Fibroblast of the aortic adventitia (primary cell): ENCODE measurements around the gene OR9A4. TPM values are rescaled to one million over a fixed set of nuclear protein-coding genes. Genes with fewer than 3 reads are reported as not detected.
"Not testable (repeated sequence)": the region's sequence is repeated elsewhere in the genome, so short reads cannot be mapped to it uniquely, and the experiment has no call there.

Experiments
- DNase-seq: peaks from one replicate; pipeline ENCODE4 v3.0.0-alpha.2; 2010; ENCODE audit warnings: low read depth
- H3K4me3 ChIP-seq: 2 replicates; pipeline ENCODE4 v1.5.1; 2011; ENCODE audit warnings: low read depth, mild to moderate bottlenecking, control low read depth, low read length, moderate library complexity
- total RNA-seq: library from RNA; depleted of rRNA; stranded (reverse); fragments of >200 nt; gene quantifications from 2 replicates; pipeline ENCODE4 v1.2.3, GENCODE V29; 2012; ENCODE audit warnings: low replicate concordance
- TF ChIP-seq, protein P1 (sequence below): IDR thresholded peaks from 2 replicates; pipeline ENCODE4 v1.5.1; 2011; ENCODE audit warnings: mild to moderate bottlenecking, low read length, control low read depth, inconsistent platforms; ENCODE audit not compliant: insufficient read depth

OR9A4 gene
- total RNA-seq, 1 donor = not detected

DNA sequence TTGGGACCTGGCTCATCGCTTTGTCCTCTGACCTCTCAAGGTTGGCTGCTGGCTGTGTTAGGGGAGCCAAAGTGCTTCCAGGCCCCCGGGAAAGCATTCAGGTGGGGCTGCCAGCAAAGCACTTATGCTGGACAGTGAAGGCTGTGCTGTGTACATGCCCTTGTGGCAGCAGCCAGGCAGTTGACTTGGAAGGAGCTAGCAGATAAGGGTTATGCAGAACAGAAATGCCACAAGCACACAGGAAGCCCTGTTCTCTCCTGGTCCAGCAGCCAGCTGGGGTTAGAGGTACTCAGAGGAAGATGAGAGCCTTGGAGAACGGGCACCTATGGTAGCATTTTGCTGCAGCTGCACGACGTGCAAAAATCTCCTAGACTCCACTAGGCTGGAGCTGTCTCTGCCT lies 35.2 kb upstream of the OR9A4 start:
- no peak overlapping the region for H3K4me3 ChIP-seq
- TF ChIP-seq, protein P1, sequence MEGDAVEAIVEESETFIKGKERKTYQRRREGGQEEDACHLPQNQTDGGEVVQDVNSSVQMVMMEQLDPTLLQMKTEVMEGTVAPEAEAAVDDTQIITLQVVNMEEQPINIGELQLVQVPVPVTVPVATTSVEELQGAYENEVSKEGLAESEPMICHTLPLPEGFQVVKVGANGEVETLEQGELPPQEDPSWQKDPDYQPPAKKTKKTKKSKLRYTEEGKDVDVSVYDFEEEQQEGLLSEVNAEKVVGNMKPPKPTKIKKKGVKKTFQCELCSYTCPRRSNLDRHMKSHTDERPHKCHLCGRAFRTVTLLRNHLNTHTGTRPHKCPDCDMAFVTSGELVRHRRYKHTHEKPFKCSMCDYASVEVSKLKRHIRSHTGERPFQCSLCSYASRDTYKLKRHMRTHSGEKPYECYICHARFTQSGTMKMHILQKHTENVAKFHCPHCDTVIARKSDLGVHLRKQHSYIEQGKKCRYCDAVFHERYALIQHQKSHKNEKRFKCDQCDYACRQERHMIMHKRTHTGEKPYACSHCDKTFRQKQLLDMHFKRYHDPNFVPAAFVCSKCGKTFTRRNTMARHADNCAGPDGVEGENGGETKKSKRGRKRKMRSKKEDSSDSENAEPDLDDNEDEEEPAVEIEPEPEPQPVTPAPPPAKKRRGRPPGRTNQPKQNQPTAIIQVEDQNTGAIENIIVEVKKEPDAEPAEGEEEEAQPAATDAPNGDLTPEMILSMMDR = no peak
- DNase-seq = no peak

- TF ChIP-seq, protein P1 = no peak
- no peak overlapping the region for H3K4me3 ChIP-seq
- DNase-seq = no peak
Observed at GRCh38 chr7:141884539-141885225, 31.5 kb upstream of the OR9A4 start.

- no peak overlapping the region for H3K4me3 ChIP-seq
- no peak for DNase-seq
- TF ChIP-seq, protein P1 = no peak
Observed at GRCh38 chr7:141889321-141889720, 26.9 kb upstream of the OR9A4 start.

GRCh38 chr7:141891336-141891735 lies 24.9 kb upstream of the OR9A4 start:
- TF ChIP-seq, protein P1 = no peak
- H3K4me3 ChIP-seq = no peak overlapping the region
- DNase-seq = no peak

DNA sequence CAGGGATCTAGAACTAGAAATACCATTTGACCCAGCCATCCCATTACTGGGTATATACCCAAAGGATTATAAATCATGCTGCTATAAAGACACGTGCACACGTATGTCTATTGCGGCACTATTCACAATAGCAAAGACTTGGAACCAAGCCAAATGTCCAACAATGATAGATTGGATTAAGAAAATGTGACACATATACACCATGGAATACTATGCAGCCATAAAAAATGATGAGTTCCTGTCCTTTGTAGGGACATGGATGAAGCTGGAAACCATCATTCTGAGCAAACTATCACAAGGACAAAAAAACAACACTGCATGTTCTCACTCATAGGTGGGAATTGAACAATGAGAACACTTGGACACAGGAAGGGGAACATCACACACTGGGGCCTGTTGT lies 16.8 kb upstream of the OR9A4 start:
- not testable (repeated sequence) for DNase-seq, H3K4me3 ChIP-seq

DNA sequence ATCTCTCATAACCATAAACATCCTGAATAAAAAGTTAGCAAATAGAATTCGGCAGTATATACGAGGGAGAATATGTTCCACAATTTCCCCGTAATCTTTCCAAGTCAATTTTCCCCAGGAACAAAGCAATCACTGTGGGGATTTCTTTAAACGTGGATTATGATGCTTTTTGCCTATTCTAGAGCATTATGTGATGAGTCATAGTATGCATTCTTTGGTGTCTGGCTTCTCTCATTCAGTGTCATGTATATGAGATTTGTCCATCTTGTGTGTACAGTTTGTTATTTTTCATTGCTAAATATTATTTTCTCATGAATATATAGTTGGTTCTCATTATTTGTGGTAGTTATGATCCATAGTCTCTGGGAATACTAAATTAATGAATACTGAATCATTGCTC lies 9.9 kb upstream of the OR9A4 start:
- TF ChIP-seq, protein P1 = no peak
- H3K4me3 ChIP-seq = no peak overlapping the region
- DNase-seq = no peak

DNA sequence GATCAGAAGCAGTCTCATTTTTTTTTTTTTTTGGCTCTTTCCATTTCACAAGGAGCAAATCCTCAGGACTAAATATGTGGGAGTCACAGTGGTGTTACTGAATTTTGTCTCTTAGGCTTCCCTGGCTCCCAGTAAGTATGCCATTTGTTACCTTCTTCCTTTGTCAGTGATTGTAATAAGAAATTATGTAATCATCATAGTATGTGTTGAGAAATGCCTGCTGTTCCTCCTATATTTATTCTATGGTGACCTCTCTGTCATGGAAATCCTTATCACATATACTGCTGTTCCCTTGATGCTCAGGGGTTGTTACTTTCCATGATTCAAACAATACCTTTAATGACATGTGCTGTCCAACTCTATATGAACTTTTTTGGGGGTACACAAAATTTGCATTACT lies 4.8 kb upstream of the OR9A4 start:
- no peak overlapping the region for H3K4me3 ChIP-seq
- no peak for DNase-seq
- TF ChIP-seq, protein P1 = no peak
